ENCODE results near the gene DIO2. TPM values are rescaled to one million over a fixed set of nuclear protein-coding genes. Genes with fewer than 3 reads are reported as not detected.

Gene DIO2
- total RNA-seq, 4 donors from 2014 or later, result 0.13 to 22.3 (median 1.8) TPM

GRCh38 chr14:80213602-80214001 lies 2.3 kb upstream of the DIO2 start:
- Histone ChIP-seq H3K36me3 (no peaks in the 10 kb centered on the region), H3K4me1 (no peaks in the 10 kb centered on the region), H3K27ac (no peak overlapping the region), H3K27me3 (no peaks in the 10 kb centered on the region), H3K4me3 (no peak overlapping the region), H3K9me3 (no peaks in the 10 kb centered on the region)
- DNase-seq, result peak in 1 of 3 donors; percentile 47
- no peak for TF ChIP-seq POLR2A (IDR thresholded peaks at IDR 0.05)
- TF ChIP-seq CTCF (IDR thresholded peaks at IDR 0.05), result peak in 4 of 6 experiments; percentile 24 to 39 (median 29)

GRCh38 chr14:80212023-80212397 lies 706 bp upstream of the DIO2 start:
- H3K27me3 ChIP-seq, result no peaks in the 10 kb centered on the region
- peak overlapping the region in 1 of 4 donors; percentile 29 for H3K4me3 ChIP-seq
- DNase-seq, result no peak
- TF ChIP-seq CTCF (IDR thresholded peaks at IDR 0.05) (no peak), POLR2A (IDR thresholded peaks at IDR 0.05) (no peak)
- no peaks in the 10 kb centered on the region for H3K36me3 ChIP-seq
- no peaks in the 10 kb centered on the region for H3K9me3 ChIP-seq
- H3K27ac ChIP-seq, result no peak overlapping the region
- H3K4me1 ChIP-seq, result no peaks in the 10 kb centered on the region

GRCh38 chr14:80208461-80208860 lies 2.8 kb downstream of the DIO2 start:
- H3K4me3 ChIP-seq, result no peak overlapping the region
- H3K9me3 ChIP-seq, result no peaks in the 10 kb centered on the region

GRCh38 chr14:80206351-80207080 lies 4.8 kb downstream of the DIO2 start:
- H3K9me3 ChIP-seq, result no peaks in the 10 kb centered on the region

More at GRCh38 chr14:80208461-80208860, 2.8 kb downstream of the DIO2 start:
- H3K4me1 ChIP-seq, result no peaks in the 10 kb centered on the region
- TF ChIP-seq POLR2A (IDR thresholded peaks at IDR 0.05), result no peak
- TF ChIP-seq CTCF (IDR thresholded peaks at IDR 0.05), result no peak
- no peak for DNase-seq
- no peaks in the 10 kb centered on the region for H3K27me3 ChIP-seq
- H3K27ac ChIP-seq, result no peak overlapping the region
- H3K36me3 ChIP-seq, result no peaks in the 10 kb centered on the region

GRCh38 chr14:80202888-80203562 lies 8.3 kb downstream of the DIO2 start:
- no peaks in the 10 kb centered on the region for H3K36me3 ChIP-seq
- peak in 1 of 3 donors; percentile 49 for DNase-seq
- no peaks in the 10 kb centered on the region for H3K9me3 ChIP-seq
- H3K4me1 ChIP-seq, result no peaks in the 10 kb centered on the region
- no peaks in the 10 kb centered on the region for H3K27me3 ChIP-seq
- TF ChIP-seq POLR2A (IDR thresholded peaks at IDR 0.05), result no peak
- TF ChIP-seq CTCF (IDR thresholded peaks at IDR 0.05), result peak in 1 of 6 experiments; percentile 20
- H3K27ac ChIP-seq, result no peak overlapping the region
- H3K4me3 ChIP-seq, result no peak overlapping the region

More at GRCh38 chr14:80206351-80207080, 4.8 kb downstream of the DIO2 start:
- no peaks in the 10 kb centered on the region for H3K4me1 ChIP-seq
- TF ChIP-seq POLR2A (IDR thresholded peaks at IDR 0.05), result no peak
- no peak for TF ChIP-seq CTCF (IDR thresholded peaks at IDR 0.05)
- H3K27me3 ChIP-seq, result no peaks in the 10 kb centered on the region
- DNase-seq, result no peak
- H3K36me3 ChIP-seq, result no peaks in the 10 kb centered on the region
- no peak overlapping the region for H3K27ac ChIP-seq
- no peak overlapping the region for H3K4me3 ChIP-seq
